Aorta (tissue), 5 donors: ENCODE data around the gene ACOX3. TPM values are rescaled to one million over a fixed set of nuclear protein-coding genes. Genes with fewer than 3 reads are reported as not detected.

Source experiments
- ATAC-seq: fragments of 200-7000 bp; cut with Tn5 transposase; one replicate; pipeline ENCODE4 v1.9.1; 2022; ENCODE audit warnings: moderate library complexity; ENCODE audit not compliant: low FRiP score
- DNase-seq, 2 donors: peaks; one replicate each; pipeline ENCODE4 v3.0.0-alpha.2; 2020
- H3K27ac ChIP-seq, 2 donors: one replicate each; pipeline ENCODE4 v1.5.1; 2013; ENCODE audit warnings: low read length in 2 of 2, mild to moderate bottlenecking in 2 of 2, moderate library complexity in 2 of 2, control low read depth in 1 of 2, inconsistent platforms in 1 of 2, low read depth in 1 of 2
- H3K27me3 ChIP-seq, 2 donors: one replicate each; pipeline ENCODE4 v1.6.1; 2013; ENCODE audit warnings: control low read depth in 1 of 2, low read length in 1 of 2, mild to moderate bottlenecking in 1 of 2, moderate library complexity in 1 of 2; ENCODE audit not compliant: insufficient read depth in 2 of 2, control insufficient read depth in 1 of 2
- H3K36me3 ChIP-seq, 2 donors: one replicate each; pipeline ENCODE4 v1.6.1; 2013; ENCODE audit warnings: control low read depth in 1 of 2, low read length in 1 of 2, mild to moderate bottlenecking in 1 of 2; ENCODE audit not compliant: insufficient read depth in 2 of 2, control insufficient read depth in 1 of 2
- H3K4me1 ChIP-seq, 2 donors: one replicate each; pipeline ENCODE4 v1.6.1; 2013; ENCODE audit warnings: low read length in 2 of 2, control low read depth in 1 of 2, mild to moderate bottlenecking in 1 of 2, moderate library complexity in 1 of 2; ENCODE audit not compliant: insufficient read depth in 2 of 2, control insufficient read depth in 1 of 2
- H3K4me3 ChIP-seq, 2 donors: one replicate each; pipeline ENCODE4 v1.5.1; 2013; ENCODE audit warnings: low read length in 2 of 2, control low read depth in 1 of 2, mild to moderate bottlenecking in 1 of 2
- H3K9me3 ChIP-seq: one replicate; pipeline ENCODE4 v1.6.1; 2013; ENCODE audit warnings: mild to moderate bottlenecking, low read length; ENCODE audit not compliant: control insufficient read depth
- WGBS, 2 donors: extraction: QIAGEN DNeasy Blood & Tissue Kit; methylation state at CpG; one replicate each; pipeline ENCODE4 v1.1.7; 2013; 5-methylcytosine and 5-hydroxymethylcytosine counted together
- intact Hi-C, 2 donors: fragments of 100-400 bp; cut with DNase I; formaldehyde crosslinking; loops; one replicate each; pipeline versions ENCODE4 v1.14.2 to v1.15.0; 2022
- polyA plus RNA-seq, 2 donors: library from polyadenylated mRNA; stranded (reverse); fragments of 200-250 nt; gene quantifications; one replicate each; pipeline ENCODE4 v1.2.3, GENCODE V29; 2013
- total RNA-seq, 2 donors: library from RNA; stranded (reverse); fragmentation: NEBNext Ultra II Directional; extraction: Animal tissue kit (Norgen Biotek cat#: 25700); gene quantifications; one replicate each; pipeline ENCODE4 v1.2.1, GENCODE V29; 2021
- donor health status: healthy with polysubstance abuse.
- donor health status: Bipolar disorder and iron deficiency.
- donor health status: DM: no; HTN: no; CAD: no.
- donor health status: DM: no; HTN: no; CAD: no.
- donor health status: DM: yes; HTN: yes; CAD: no.

The ACOX3 gene
- total and polyA plus RNA-seq, 4 donors: 26.3 to 43.7 (median 35.6) TPM

DNA sequence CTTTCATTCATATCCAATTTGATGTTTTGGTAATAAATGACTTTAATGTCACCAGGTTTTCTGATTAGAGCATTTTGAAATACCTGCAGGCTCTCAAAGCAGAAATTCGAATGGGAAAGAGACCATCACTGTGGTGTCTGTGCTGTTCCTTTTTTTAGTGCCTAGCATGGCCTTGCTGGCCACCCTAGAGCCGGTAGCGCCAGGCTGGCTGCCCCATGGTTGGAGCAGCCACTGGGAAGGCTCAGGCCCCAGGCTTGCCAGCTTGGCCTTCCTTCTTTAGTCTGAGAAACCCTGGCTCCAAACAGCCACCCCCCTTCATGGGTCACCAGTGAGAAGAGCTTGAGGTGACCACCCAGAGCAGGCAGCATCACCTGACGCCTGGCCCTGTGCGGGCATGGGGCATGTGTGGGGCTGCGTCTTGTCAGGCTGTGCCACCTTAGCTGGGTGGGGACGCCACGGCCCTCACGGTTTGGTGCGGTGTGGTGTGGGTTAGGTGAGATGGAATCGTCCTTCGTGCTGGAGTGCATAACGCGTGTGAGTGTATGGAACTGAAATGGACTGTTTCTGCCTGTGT is 30.0 kb upstream of the ACOX3 start:
- Histone ChIP-seq H3K4me3 (no peak overlapping the region), H3K27me3 (no peaks in the 10 kb centered on the region), H3K4me1 (no peaks in the 10 kb centered on the region), H3K36me3 (peaks cover 0 to 5% of the 10 kb centered on the region in 2 donors), H3K27ac (no peak overlapping the region), H3K9me3 (no peaks in the 10 kb centered on the region)
- DNase-seq (no peak), ATAC-seq (no peak)
- 85 to 88% methylated on average over 14 of the region's 14 CpGs for WGBS, 2 donors
- intact Hi-C loops: no loop called here

DNA sequence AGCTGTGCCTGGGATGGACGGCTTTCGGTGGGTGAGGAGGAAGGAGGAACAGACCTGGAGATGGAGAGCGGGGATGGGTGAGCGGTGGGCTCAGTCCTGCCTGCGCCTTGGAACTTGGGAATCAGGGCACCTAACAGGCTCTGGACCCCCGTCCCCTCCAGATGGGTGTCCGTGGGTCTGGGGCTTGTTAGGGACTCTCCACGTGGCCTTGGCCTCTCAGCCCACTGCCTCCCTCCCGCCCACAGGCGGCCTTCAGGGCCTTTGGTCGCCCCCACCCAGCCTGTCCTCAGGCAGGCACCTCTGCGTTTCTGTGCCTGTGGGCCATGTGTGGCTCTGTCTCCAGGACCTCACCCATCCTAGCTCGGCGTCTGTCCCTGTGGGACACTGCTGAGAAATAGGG is 29.0 kb upstream of the ACOX3 start:
- 88 to 95% methylated on average over 14 of the region's 14 CpGs for WGBS, 2 donors
- H3K4me3 ChIP-seq: no peak overlapping the region
- H3K4me1 ChIP-seq: no peaks in the 10 kb centered on the region
- intact Hi-C loops: loop anchor here (2.0 to 5.0 kb wide), 2 partner anchors 78 to 125 kb away; no protein-coding TSS in a partner anchor
- DNase-seq (no peak), ATAC-seq (no peak)
- H3K27me3 ChIP-seq: no peaks in the 10 kb centered on the region
- H3K9me3 ChIP-seq: no peaks in the 10 kb centered on the region
- peaks cover 0 to 7% of the 10 kb centered on the region in 2 donors for H3K36me3 ChIP-seq
- no peak overlapping the region for H3K27ac ChIP-seq

DNA sequence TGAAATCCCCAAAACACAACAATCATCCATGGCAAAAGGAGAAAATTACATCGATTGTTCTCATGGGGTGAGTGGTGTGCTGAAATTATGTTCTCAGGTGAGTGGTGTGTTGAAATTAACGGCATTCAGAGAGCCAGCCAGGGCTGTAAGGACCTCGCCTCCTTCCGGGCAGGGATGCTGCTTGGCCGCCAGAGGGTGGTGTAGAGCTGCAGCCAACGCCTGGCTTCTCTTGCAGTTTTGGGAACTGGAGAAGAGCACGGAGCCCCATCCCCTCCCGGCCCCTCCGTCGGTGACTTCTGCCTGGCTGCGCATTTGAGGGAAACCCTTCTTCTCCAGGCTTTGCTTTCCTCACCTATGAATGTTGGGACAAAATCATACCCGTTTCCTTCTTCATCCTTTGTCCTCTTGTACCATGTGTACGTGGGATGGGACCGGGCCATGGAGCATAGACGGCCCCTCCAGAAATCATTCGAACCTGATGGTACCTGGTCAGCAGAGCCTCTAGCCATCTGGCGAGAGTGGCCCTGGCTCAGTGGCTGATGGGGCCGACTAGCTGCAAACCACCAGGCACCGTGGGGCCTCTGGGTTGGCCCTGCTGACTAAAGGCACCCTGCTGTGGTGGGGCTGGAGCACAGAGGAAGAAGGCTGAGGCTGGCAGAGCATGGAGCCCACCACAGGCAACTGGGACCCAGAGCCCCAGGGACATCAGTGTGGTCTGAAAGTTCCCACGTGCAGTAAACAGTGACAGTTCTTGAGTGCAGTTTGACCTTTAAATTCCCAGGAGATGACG is 28.4 kb upstream of the ACOX3 start:
- ATAC-seq (peak; percentile 69), DNase-seq (peak; percentile 76 to 87)
- H3K36me3 ChIP-seq: peaks cover 0 to 7% of the 10 kb centered on the region in 2 donors
- no peaks in the 10 kb centered on the region for H3K27me3 ChIP-seq
- H3K27ac ChIP-seq: no peak overlapping the region
- intact Hi-C loops: loop anchor here (1.0 to 5.0 kb wide), 3 partner anchors 78 to 126 kb away; no protein-coding TSS in a partner anchor
- no peaks in the 10 kb centered on the region for H3K4me1 ChIP-seq
- 41 to 44% methylated on average over 21 of the region's 21 CpGs for WGBS, 2 donors
- no peaks in the 10 kb centered on the region for H3K9me3 ChIP-seq
- no peak overlapping the region for H3K4me3 ChIP-seq

DNA sequence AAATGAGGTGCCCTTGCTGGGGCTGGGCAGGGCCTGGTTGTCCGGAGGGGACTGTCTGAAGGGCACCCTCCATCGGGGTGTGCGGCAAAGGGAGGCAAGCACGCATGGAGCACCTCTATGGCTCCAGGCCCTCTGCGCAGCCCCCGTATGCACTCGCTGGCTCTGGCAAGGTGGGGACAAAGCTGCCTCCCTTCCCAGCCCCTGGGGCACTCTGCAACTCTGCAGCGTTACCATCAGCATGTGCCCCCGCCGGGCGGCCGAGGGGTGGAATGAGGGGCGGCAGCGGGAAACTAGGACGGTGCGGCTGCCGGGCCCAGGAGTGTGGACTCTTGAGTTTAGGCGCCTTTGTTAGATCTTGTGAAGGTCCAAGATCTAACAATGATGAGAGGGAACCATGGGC is 26.5 kb upstream of the ACOX3 start:
- WGBS, 2 donors: 94 to 95% methylated on average over 18 of the region's 18 CpGs
- no peak overlapping the region for H3K27ac ChIP-seq
- ATAC-seq (no peak), DNase-seq (no peak)
- H3K9me3 ChIP-seq: no peaks in the 10 kb centered on the region
- intact Hi-C loops: loop anchor here in 1 of 2 donors (5.0 kb wide), 1 partner anchor 80 kb away; no protein-coding TSS in a partner anchor
- H3K4me3 ChIP-seq: no peak overlapping the region
- H3K36me3 ChIP-seq: peaks cover 0 to 9% of the 10 kb centered on the region in 2 donors
- H3K4me1 ChIP-seq: no peaks in the 10 kb centered on the region
- H3K27me3 ChIP-seq: no peaks in the 10 kb centered on the region

DNA sequence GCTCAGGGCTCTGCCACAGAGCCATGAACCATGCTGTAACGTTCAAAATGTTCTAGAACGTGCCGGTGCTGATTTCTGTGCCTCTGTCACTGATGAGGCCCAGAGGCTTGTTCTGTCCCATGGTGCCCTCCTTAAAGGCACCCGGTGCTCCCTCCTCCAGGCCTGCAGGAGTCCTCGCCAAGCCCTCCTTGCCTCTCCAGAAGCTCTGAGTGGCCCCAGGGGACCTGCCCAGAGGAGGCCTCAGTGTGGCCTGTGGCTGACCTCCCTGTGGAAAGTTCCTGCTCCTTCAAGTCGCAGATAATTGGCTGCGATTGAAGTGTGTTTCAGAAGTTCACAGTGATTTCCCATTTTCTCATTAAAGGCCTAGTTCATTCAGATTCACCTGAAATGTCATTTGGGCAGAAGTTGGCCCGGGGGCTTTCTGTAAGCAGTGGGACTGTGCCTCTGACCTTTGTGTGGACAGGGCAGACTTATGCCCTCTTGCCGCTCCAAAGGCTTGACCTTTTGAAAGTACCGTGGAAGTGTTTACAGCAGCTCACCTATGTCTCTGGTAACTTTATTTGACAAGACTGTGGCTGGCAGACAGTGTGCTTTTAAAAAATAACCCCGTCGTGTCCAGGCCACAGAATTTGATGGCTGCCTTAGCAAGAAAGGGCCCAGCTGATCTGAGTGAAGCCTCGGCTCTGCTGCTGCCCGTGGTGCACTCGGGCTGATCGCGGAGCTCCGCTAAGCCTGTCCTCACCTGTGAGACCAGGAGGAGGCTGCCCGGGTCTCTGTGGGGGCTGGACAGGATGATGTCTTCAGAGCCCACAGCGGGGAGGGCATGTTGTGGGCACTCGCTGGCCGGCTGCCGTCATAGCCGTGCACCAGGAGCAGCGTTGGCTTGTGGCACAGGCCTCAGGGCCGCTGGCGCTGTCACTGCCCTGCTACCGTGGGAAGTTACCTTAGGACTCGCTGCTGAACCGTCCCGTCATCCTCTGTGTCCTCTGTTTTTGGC is 25.4 kb upstream of the ACOX3 start:
- peaks cover 0 to 9% of the 10 kb centered on the region in 2 donors for H3K36me3 ChIP-seq
- no peak overlapping the region for H3K27ac ChIP-seq
- intact Hi-C loops: loop anchor here in 1 of 2 donors (5.0 kb wide), 1 partner anchor 81 kb away; no protein-coding TSS in a partner anchor

DNA sequence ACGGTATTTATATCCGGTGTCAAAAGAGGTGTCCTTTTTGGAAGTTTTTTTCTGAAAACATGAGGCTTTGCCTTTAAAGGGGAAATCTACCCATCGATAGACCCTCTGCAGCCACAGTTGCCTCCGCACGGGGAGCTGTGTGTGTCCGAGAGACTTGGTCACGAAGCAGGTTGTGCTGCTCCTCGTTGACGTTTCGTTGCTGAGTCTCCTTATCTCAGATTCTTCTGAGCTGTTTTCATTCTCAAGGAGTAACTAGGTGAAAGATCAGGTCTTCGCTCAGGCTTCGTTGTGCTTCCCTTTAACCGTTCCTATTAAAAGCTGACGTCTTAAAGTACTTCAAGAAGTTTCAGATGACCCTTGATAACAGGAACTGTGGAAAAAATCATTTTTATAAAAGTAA is 23.9 kb upstream of the ACOX3 start:
- ATAC-seq (no peak), DNase-seq (no peak)
- peaks cover 0 to 9% of the 10 kb centered on the region in 2 donors for H3K36me3 ChIP-seq
- no peak overlapping the region for H3K27ac ChIP-seq
- no peak overlapping the region for H3K4me3 ChIP-seq
- intact Hi-C loops: no loop called here
- H3K4me1 ChIP-seq: no peaks in the 10 kb centered on the region
- no peaks in the 10 kb centered on the region for H3K9me3 ChIP-seq
- WGBS, 2 donors: 89 to 90% methylated on average over 14 of the region's 14 CpGs
- no peaks in the 10 kb centered on the region for H3K27me3 ChIP-seq

More for the DNA sequence above, 25.4 kb upstream of the ACOX3 start:
- no peak for ATAC-seq
- 80 to 84% methylated on average over 31 of the region's 31 CpGs for WGBS, 2 donors
- Histone ChIP-seq H3K4me3 (no peak overlapping the region), H3K9me3 (no peaks in the 10 kb centered on the region), H3K4me1 (no peaks in the 10 kb centered on the region), H3K27me3 (no peaks in the 10 kb centered on the region)
- peak in 1 of 2 donors; percentile 74 for DNase-seq

DNA sequence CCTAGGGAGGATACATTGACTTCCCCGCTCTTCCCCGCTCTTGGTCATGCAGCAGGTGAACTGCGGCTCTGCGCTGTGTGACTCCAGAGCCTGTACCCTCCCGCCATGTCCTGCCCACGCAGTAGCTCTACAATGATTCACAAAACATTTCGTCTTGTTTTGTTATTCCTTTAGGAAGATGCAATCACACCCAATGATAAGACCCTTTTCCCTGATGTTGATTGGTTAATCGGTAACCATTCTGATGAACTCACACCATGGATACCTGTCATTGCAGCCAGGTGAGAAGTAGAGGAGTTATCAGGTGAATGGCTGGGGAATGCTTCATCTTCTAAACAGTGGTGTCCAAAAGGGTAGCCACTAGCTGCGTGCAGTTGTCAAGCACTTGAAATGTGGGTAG is 23.3 kb upstream of the ACOX3 start:
- Histone ChIP-seq H3K9me3 (no peaks in the 10 kb centered on the region), H3K27me3 (no peaks in the 10 kb centered on the region), H3K27ac (no peak overlapping the region), H3K4me3 (no peak overlapping the region), H3K4me1 (no peaks in the 10 kb centered on the region), H3K36me3 (peaks cover 0 to 9% of the 10 kb centered on the region in 2 donors)
- DNase-seq (no peak), ATAC-seq (no peak)
- 93% methylated on average over 9 of the region's 9 CpGs for WGBS, 2 donors
- intact Hi-C loops: no loop called here

DNA sequence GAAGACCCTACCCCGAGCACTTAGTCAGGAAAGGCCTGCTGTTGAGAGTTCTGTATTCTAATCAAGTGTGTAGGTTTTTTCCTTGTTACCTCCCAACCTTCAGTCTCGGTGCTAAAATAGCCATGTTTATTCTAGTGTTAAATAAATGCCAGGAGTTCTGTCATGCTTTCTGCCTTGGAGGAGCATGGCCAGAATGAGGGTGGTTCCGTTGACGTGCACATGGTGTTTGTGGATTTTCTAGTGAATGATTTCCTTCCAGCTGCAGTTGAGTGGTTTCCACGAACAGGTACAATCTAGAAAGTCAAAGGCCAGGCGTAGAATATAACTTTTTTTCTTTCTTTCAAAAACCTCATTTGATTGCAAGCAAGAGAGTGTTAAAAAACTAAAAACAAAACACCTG is 21.1 kb upstream of the ACOX3 start:
- H3K4me3 ChIP-seq: no peak overlapping the region
- peaks cover 0 to 9% of the 10 kb centered on the region in 2 donors for H3K36me3 ChIP-seq
- no peaks in the 10 kb centered on the region for H3K4me1 ChIP-seq
- no peak for DNase-seq
- intact Hi-C loops: no loop called here
- no peak overlapping the region for H3K27ac ChIP-seq
- no peaks in the 10 kb centered on the region for H3K27me3 ChIP-seq
- no peaks in the 10 kb centered on the region for H3K9me3 ChIP-seq
- 82 to 83% methylated on average over 6 of the region's 6 CpGs for WGBS, 2 donors
- no peak for ATAC-seq
